PFSK-1 (cell line): ENCODE results near the gene CHST15.

ENCODE experiments used
- FOXP2 ChIP-seq: optimal IDR thresholded peaks from 2 replicates; pipeline ENCODE3; 2011; ENCODE audit warnings: borderline replicate concordance, control low read depth, inconsistent platforms; ENCODE audit not compliant: insufficient read depth; ENCODE audit errors: extremely low read length, extremely low read depth
- POLR2AphosphoS5 ChIP-seq: IDR thresholded peaks from 2 replicates; pipeline ENCODE4 v1.6.1; 2012; ENCODE audit warnings: low read depth, mild to moderate bottlenecking, control low read depth, low read length, moderate library complexity
- SIN3A ChIP-seq: IDR thresholded peaks from 2 replicates; pipeline ENCODE4 v1.6.1; 2012; ENCODE audit warnings: mild to moderate bottlenecking, low read length, moderate library complexity, borderline replicate concordance; ENCODE audit not compliant: insufficient read depth
- TAF1 ChIP-seq: IDR thresholded peaks from 2 replicates; pipeline ENCODE4 v1.6.1; 2012; ENCODE audit warnings: low read length, control low read depth, borderline replicate concordance; ENCODE audit not compliant: insufficient read depth
- TF ChIP-seq, protein P1 (sequence below), 2 experiments: IDR thresholded peaks; 2 replicates each; pipeline versions ENCODE4 v1.6.1 to v1.8.0; 2011 to 2012; ENCODE audit warnings: low read depth in 2 of 2, low read length in 2 of 2, control low read depth in 1 of 2, inconsistent platforms in 1 of 2, mild to moderate bottlenecking in 1 of 2, moderate library complexity in 1 of 2; ENCODE audit not compliant: insufficient read depth in 1 of 2

Gene CHST15

DNA sequence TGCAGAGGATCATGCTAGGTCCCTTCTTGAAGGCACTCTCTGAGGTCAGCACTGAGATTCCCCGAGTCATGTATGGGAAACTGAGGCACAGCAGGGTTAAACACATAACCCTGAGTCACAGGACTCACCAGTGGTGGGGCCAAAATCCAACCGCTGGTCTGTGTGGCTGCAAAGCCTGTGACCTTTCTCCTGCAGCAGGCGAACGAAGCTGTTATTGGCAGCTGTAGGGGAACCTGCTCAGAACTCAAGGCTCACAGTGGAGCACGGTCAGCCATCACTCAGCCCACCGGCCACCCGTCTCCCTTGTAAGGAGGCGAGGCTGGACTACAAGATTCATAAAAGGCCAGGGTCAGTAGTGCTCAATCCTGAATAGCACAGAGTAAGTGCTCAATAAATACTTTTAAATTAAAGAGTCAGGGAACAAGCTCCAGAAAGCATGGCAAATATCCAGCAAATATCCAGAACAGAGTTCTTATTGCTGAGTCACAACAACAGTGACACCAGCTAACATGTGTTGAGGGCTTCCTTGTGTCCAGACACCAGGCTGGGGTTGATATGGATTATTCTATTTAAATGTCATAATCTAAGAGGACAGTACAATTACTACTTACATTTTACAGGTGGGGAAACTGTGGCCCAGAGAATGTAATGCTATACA is 34.9 kb downstream of the CHST15 start:
- no peak for TF ChIP-seq SIN3A
- no peak for TF ChIP-seq POLR2AphosphoS5
- TF ChIP-seq TAF1, result no peak
- TF ChIP-seq, protein P1, sequence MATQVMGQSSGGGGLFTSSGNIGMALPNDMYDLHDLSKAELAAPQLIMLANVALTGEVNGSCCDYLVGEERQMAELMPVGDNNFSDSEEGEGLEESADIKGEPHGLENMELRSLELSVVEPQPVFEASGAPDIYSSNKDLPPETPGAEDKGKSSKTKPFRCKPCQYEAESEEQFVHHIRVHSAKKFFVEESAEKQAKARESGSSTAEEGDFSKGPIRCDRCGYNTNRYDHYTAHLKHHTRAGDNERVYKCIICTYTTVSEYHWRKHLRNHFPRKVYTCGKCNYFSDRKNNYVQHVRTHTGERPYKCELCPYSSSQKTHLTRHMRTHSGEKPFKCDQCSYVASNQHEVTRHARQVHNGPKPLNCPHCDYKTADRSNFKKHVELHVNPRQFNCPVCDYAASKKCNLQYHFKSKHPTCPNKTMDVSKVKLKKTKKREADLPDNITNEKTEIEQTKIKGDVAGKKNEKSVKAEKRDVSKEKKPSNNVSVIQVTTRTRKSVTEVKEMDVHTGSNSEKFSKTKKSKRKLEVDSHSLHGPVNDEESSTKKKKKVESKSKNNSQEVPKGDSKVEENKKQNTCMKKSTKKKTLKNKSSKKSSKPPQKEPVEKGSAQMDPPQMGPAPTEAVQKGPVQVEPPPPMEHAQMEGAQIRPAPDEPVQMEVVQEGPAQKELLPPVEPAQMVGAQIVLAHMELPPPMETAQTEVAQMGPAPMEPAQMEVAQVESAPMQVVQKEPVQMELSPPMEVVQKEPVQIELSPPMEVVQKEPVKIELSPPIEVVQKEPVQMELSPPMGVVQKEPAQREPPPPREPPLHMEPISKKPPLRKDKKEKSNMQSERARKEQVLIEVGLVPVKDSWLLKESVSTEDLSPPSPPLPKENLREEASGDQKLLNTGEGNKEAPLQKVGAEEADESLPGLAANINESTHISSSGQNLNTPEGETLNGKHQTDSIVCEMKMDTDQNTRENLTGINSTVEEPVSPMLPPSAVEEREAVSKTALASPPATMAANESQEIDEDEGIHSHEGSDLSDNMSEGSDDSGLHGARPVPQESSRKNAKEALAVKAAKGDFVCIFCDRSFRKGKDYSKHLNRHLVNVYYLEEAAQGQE (IDR thresholded peaks at IDR 0.05; ENCODE audit: insufficient read depth in 1 of 2, low read depth in 2 of 2, low read length in 2 of 2), result no peak
- TF ChIP-seq FOXP2, result no peak

DNA sequence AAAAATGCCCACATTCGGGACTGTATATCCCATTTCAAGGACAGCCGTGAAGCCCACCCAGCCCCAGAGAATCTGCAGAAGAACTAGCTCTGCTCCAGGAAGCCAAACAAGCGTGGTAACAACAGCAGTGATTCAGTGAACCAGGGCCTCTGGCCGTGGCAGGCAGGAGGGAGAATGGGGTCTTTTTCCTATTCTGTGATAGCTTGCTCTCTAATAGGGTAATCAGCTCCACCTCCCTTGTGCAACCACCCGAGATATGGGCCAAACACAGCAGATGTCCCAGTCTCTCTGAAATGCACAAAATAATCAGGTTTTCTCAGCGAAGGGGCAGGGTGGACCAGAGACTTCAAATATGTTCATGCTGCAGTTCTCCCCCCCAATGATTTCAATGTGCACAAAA is 35.8 kb downstream of the CHST15 start:
- no peak for TF ChIP-seq FOXP2
- TF ChIP-seq, protein P1 (IDR thresholded peaks at IDR 0.05; ENCODE audit: insufficient read depth in 1 of 2, low read depth in 2 of 2, low read length in 2 of 2), result no peak

DNA sequence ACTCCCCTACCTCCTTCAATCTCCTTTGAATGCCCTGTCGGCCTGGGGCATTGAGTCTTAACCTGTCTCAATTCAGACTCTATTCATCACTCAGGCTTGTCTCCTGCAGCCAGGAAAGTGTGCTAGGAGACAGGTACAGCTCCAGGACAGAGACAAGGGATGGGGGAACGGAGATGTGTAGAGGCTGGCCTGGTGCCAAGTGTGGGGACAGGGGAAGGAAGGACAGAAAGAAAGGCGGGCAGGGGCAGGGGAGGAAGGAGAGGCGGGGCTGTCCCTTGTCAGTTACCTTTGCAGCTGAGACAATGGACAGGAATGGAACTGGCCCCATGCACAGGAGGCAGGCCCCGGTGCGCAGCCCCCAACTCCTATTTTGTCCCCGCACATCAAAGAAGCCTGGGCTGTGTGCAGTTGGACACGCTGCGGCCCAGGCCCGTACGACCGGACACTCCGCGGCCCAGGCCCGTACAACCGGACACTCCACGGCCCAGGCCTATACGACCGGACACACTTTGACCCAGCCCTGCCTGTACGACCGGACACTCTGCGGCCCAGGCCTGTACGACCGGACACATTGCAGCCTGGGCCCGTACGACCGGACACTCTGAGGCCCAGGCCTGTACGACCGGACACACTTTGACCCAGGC is 36.9 kb downstream of the CHST15 start:
- TF ChIP-seq, protein P1 (IDR thresholded peaks at IDR 0.05; ENCODE audit: insufficient read depth in 1 of 2, low read depth in 2 of 2, low read length in 2 of 2), result no peak
- TF ChIP-seq POLR2AphosphoS5, result no peak
- no peak for TF ChIP-seq FOXP2
- TF ChIP-seq SIN3A, result no peak
- TF ChIP-seq TAF1, result no peak

DNA sequence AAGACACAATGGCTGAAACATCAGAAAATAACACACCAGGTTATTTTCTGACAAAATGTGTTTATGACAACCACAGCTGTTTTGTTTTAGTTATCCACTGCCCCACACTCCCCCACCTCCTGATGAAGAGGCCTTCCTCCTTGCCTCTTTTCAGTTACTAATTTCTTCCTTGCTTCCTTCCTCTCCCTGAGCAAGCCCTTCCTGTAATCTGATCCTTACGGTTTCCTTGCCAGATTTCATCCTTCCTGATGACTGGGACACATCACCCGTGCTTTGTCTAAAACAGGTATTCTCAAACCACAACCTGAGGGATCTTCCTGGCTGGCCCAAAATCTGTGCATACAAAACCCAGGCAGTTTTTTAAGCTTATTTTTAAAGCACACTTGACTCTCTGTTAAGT is 39.4 kb downstream of the CHST15 start:
- TF ChIP-seq FOXP2, result no peak
- TF ChIP-seq TAF1, result no peak
- 0 out of 2 replicates have a peak, but pooled peaks have one; percentile 51 for TF ChIP-seq SIN3A

DNA sequence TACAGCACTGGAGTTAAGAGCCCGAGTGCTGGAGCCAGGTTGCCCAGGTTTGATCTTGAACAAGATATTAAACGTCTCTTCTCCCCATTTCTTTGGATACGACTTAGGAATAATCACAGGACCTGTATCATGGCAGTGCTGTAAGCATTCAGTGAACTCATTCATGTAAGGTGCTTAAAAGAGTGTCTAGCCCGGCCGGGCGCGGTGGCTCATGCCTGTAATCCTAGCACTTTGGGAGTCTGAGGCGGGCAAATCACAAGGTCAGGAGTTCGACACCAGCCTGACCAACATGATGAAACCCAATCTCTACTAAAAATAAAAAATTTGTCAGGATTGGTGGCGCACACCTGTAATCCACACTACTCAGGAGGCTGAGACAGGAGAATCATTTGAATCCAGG is 40.8 kb downstream of the CHST15 start:
- TF ChIP-seq, protein P1 (IDR thresholded peaks at IDR 0.05; ENCODE audit: insufficient read depth in 1 of 2, low read depth in 2 of 2, low read length in 2 of 2), result no peak
- no peak for TF ChIP-seq POLR2AphosphoS5
- TF ChIP-seq FOXP2, result no peak
- TF ChIP-seq SIN3A, result no peak
